ENCODE data around the gene TMEM167B.
A peak's percentile ranks its signal among the peaks of the same experiment; 100 is the strongest.
"Not testable (repeated sequence)": the region's sequence is repeated elsewhere in the genome, so short reads cannot be mapped to it uniquely, and the experiment has no call there.

The TMEM167B gene

GRCh38 chr1:109090196-109091077 lies at the start of gene TMEM167B:
Gene TMEM167B (plus strand): TSS chr1:109090764. CDS start chr1:109090873, 109 bp downstream.
- peak; percentile 46 to 85 for DNase-seq

DNA sequence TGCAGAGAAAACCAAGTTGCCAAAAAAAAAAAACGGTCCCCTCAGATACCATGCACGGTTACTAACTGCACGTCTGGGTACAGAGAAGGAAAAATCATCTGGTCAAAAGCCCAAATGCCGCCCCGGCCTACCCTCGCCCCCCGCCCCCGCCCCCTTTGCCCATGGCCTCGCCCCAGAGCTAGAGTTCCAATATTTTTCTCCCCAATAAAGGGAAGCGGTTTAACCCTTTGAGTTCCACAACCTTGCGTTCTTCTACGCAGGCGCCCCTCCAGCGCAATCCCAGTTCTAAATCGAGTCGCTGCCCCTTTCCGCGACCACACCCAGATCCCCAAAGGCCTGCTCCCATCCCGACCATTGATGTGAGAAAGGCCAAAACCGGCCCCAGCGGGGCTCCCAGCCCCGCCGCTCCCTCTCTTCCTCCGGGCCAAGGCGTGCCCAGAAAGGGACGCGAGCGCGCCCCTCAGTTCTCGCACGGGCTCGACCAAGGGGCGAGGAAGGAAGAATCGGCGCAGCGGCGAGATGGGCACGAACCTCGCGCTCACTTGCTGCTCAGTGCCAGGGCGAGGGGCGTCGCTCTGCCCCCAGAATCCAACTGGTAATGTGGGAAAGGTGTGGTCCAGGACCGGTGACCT lies 49.5 kb upstream of the TMEM167B start:
- no peak for DNase-seq

GRCh38 chr1:109041621-109042468 lies 48.7 kb upstream of the TMEM167B start, which contains the start of gene WDR47:
Gene WDR47 (minus strand): TSS chr1:109042102. CDS start chr1:109023512, 18,590 bp downstream.
- peak; percentile 82 to 88 for DNase-seq

- DNase-seq, result no peak
Measured at GRCh38 chr1:109045595-109045994, 45.0 kb upstream of the TMEM167B start.

DNA sequence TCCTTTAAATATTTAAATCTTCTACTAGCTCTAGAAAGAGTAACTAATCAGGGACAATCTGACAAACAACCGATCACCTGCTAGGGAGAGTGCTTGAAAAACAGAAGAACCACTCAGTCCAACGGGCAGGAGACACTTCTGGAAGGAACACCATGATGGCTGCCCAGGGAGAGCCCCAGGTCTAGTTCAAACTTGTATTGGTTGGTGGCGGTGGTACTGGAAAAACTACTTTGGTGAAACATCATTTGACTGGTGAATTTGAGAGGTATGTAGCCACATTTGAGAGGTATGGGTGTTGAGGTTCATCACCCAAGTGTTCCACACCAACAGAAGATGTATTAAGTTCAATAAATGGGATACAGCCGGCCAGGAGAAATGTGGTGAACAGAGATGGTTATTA lies 43.9 kb upstream of the TMEM167B start:
- DNase-seq, result no peak

DNA sequence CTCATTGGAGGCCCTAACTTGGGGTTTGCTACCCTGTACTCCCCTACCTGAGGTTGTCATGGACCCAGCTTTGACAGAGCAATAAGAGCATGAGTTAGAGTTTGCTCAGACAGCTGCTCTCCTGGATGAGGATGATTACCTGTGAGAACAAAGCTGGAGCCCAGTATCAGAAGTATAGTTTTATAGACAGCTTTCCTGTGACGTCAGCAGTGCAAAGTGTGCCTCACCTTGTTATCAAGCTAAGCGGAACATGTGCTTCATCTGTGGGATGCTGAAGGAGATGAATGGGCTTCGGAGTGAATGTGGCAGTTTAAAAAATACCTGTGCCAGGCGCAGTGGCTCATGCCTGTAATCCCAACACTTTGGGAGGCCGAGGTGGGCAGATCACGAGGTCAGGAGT lies 43.2 kb upstream of the TMEM167B start:
- DNase-seq, result no peak

DNA sequence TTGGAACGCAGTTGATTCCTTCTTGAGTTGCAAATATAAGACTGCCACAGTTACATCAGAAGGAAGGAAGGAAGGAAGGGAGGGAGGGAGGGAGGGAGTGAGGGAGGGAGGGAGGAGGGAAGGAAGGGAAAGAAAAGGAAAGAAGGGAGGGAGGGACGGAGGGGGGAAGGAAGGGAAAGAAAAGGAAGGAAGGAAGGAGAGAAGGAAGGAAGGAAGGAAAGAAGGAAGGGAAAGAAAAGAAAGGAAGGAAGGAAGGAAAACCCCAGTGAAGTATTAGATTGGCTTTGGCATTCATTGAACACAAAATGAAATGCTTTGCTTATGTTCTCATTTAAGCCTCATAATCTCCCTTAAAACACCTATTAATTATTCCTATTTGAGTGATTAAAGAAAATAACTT lies 42.2 kb upstream of the TMEM167B start:
- DNase-seq, result no peak

DNA sequence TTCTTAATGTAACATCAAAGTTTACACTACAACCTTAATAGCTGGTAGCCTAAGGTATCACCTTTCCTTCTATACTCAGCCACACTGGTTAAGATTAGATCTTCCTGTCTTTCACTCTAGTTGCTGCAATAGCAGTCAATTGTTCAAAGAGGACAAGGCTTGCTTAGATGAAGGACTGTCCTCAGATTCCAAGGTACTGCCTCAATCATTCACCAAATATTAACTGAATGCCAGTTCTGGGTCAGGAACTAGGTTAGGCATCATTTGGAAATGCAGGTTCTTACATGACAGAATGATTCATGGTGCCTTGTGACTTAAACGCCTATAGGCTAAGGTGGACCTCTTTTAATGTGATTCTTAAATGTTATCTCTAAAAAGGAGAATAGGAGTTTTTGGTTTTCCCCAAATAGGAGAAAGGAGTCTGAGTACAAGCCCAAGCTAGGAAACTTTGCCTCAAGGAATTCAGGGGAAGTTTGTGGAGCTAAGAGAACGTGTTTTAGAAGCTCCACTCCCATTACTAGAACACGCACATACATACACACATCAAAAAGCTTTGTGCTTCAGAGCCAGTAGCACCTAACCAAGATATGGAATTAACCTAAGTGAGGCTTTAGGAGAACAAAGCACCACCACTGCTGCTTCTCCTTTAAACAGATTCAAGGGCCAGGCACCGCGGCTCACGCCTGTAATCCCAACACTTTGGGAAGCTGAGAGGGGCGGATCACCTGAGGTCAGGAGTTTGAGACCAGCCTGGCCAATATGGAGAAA lies 40.2 kb upstream of the TMEM167B start:
- DNase-seq, result no peak

- not testable (repeated sequence) for DNase-seq
Measured at GRCh38 chr1:109052145-109052544, 38.4 kb upstream of the TMEM167B start.

GRCh38 chr1:109056064-109056463 lies 34.5 kb upstream of the TMEM167B start:
- no peak for DNase-seq

- DNase-seq, result no peak
Measured at GRCh38 chr1:109059026-109059425, 31.5 kb upstream of the TMEM167B start.

DNA sequence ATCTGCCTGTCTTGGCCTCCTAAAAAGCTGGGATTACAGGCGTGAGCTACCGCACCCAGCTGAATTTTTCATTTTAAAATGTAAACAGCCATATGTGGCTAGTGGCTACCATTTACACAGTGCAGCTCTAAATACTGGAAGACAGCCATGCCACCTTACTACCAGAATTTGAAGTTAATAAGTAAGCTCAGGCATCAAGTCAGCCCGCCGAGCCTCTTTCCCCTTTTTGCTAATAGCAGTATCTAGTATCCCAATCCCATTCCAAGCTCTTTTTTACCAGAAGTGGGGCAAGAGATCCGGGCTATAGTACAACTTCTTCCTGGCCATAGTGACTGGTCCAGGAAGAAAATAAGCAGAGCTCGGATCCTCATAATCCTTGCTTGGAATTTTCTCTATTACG lies 29.9 kb upstream of the TMEM167B start:
- no peak for DNase-seq

DNA sequence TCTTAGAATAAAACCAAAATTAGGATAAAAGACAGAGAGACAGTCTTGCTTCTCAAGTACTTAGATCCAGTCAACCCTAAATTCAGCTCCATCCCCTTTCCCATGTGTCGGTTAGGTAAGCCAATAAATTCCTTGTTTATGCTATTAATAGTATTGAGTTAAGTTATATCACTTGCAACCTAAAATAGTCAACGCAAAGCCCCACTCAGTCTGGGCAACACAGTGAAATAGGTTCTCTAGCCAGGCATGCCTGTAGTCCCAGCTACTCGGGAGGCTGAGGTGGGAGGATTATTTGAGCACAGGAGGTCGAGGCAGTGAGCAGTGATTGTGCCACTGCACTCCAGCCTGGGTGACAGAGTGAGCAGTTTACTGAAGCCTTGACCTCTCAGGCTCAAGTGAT lies 29.4 kb upstream of the TMEM167B start:
- no peak for DNase-seq

DNA sequence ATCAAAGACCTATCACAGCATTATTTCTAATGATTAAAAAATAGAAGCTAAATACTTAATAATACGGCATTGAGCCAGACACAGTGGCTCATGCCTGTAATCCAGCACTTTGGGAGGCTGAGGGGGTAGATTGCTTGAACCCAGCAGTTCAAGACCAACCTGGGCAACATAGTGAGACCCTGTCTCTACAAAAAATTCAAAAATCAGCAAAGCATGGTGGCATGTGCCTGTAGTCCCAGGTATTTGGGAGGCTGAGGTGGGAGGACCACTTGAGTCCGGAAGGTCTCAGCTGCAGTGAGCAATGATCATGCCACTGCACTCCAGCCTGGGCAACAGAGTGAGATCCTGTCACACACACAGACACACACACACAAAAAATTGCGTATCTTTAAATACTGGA lies 25.4 kb upstream of the TMEM167B start:
- DNase-seq, result no peak

GRCh38 chr1:109067883-109068282 lies 22.7 kb upstream of the TMEM167B start:
- no peak for DNase-seq

DNA sequence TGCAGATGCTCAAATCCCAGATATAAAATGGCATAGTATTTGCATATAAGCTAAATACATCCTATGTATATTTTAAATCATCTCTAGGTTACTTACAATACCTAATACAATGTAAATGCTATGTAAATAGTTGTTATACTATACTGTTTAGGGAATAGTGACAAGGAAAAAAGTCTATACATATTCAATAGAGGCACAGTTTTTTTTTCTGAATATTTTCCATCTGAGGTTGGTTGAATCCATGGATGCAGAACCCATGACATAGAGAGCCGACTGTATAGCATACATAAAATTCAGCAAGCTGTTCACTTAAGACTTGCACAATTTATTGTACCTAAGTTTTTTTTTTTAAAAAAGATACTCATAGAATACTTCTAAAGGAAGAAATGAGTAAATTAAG lies 21.3 kb upstream of the TMEM167B start:
- DNase-seq, result no peak

GRCh38 chr1:109075531-109076490 lies 14.8 kb upstream of the TMEM167B start, which contains the start of gene TAF13:
Gene TAF13 (minus strand): TSS chr1:109076003. CDS start chr1:109075947, 56 bp downstream.
- DNase-seq, result peak; percentile 58 to 87

DNA sequence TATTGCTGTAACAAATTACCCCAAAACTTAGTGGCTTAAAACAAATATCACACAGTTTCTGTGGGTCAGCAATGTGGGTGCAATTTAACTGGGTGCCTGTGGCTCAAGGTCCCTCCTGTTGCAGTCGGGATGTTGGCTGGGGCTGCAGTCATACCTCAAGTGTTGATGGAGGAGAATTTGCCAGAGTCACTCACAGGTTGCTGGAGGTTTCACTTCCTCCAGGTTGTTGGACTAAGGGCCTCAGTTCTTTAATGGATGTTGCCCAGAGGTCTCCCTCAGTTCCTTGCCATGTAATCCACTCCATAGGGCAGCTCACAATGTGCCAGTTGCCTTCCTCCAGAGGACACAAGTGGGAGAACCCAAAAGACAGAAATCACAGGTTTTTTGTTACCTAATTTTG lies 12.2 kb upstream of the TMEM167B start:
- DNase-seq, result no peak

GRCh38 chr1:109079240-109079622 lies 11.3 kb upstream of the TMEM167B start:
- no peak for DNase-seq

DNA sequence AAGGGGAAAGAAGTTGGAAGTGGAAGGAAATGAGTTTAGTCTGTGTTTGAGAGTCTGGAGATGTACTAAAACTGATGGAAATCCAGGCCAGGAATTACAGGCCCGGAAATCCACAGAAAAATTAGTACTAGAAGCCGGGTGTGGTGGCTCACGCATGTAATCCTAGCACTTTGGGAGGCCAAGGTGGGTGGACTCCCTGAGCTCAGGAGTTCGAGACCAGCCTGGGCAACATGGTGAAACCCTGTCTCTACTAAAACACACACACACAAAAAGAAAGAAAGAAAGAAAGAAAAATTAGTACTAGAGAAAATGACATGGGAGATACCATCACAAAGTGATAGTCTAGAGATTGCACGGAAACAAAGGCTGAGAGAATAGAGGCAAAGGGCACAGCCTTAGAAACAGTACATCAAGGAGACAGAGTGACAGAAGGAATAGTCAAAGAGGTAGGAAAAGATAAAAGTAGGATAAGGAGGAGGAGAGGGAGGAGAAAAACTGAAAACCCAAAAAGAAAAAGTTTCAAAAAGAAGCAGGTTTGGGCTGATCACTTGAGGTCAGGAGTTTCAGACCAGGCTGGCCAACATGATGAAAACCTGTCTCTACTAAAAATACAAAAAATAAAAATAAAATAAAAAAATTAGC lies 10.0 kb upstream of the TMEM167B start:
- no peak for DNase-seq

- no peak for DNase-seq
Measured at GRCh38 chr1:109083501-109083900, 7.1 kb upstream of the TMEM167B start.
